ENCODE results near the gene ENC1. TPM values are rescaled to one million over a fixed set of nuclear protein-coding genes. Genes with fewer than 3 reads are reported as not detected.

ENC1 gene
- total RNA-seq, 6 donors from 2014 or later: 9.5 to 34.1 (median 18.0) TPM

GRCh38 chr5:74605759-74606158 lies 34.8 kb downstream of the ENC1 start:
- no peak overlapping the region for H3K4me3 ChIP-seq
- ATAC-seq (ENCODE audit: low FRiP score in 2 of 2): no peak
- no peaks in the 10 kb centered on the region for H3K9me3 ChIP-seq
- 90% methylated on average over 4 of the region's 4 CpGs for WGBS, 2 donors
- no peaks in the 10 kb centered on the region for H3K27me3 ChIP-seq
- H3K4me1 ChIP-seq: no peaks in the 10 kb centered on the region
- no peaks in the 10 kb centered on the region for H3K36me3 ChIP-seq
- H3K27ac ChIP-seq: no peak overlapping the region
- TF ChIP-seq EP300 (IDR thresholded peaks at IDR 0.05) (no peak), POLR2A (IDR thresholded peaks at IDR 0.05) (no peak)
- no peak for DNase-seq

GRCh38 chr5:74603376-74603775 lies 37.2 kb downstream of the ENC1 start:
- DNase-seq (no peak), ATAC-seq (ENCODE audit: low FRiP score in 2 of 2) (no peak)
- Histone ChIP-seq H3K4me1 (peaks cover 0 to 4% (median 0%) of the 10 kb centered on the region in 4 donors), H3K4me3 (no peak overlapping the region), H3K36me3 (no peaks in the 10 kb centered on the region), H3K9me3 (no peaks in the 10 kb centered on the region), H3K27ac (no peak overlapping the region), H3K27me3 (no peaks in the 10 kb centered on the region)
- TF ChIP-seq EP300 (IDR thresholded peaks at IDR 0.05) (no peak), POLR2A (IDR thresholded peaks at IDR 0.05) (no peak)
- 54 to 64% methylated on average over 1 of the region's 1 CpG for WGBS, 2 donors

GRCh38 chr5:74599148-74599547 lies 41.4 kb downstream of the ENC1 start:
- peaks cover 0 to 8% (median 2%) of the 10 kb centered on the region in 4 donors for H3K4me1 ChIP-seq
- no peak overlapping the region for H3K27ac ChIP-seq
- TF ChIP-seq CTCF (IDR thresholded peaks at IDR 0.05) (no peak), POLR2AphosphoS5 (IDR thresholded peaks at IDR 0.05) (no peak), POLR2A (IDR thresholded peaks at IDR 0.05) (no peak), EP300 (IDR thresholded peaks at IDR 0.05) (no peak)
- no peak overlapping the region for H3K4me3 ChIP-seq
- no peaks in the 10 kb centered on the region for H3K27me3 ChIP-seq
- WGBS, 2 donors: 50 to 79% methylated on average over 2 of the region's 2 CpGs
- no peaks in the 10 kb centered on the region for H3K9me3 ChIP-seq
- no peaks in the 10 kb centered on the region for H3K36me3 ChIP-seq
- DNase-seq: no peak
- ATAC-seq (ENCODE audit: low FRiP score in 2 of 2): peak in 1 of 2 donors; percentile 55

GRCh38 chr5:74598731-74599130 lies 41.8 kb downstream of the ENC1 start:
- peaks cover 0 to 8% (median 2%) of the 10 kb centered on the region in 4 donors for H3K4me1 ChIP-seq
- no peak overlapping the region for H3K27ac ChIP-seq
- no peak for TF ChIP-seq EP300 (IDR thresholded peaks at IDR 0.05)
- TF ChIP-seq POLR2A (IDR thresholded peaks at IDR 0.05): no peak
- no peak for TF ChIP-seq CTCF (IDR thresholded peaks at IDR 0.05)
- no peaks in the 10 kb centered on the region for H3K27me3 ChIP-seq
- DNase-seq (no peak), ATAC-seq (ENCODE audit: low FRiP score in 2 of 2) (no peak)
- H3K9me3 ChIP-seq: no peaks in the 10 kb centered on the region
- H3K4me3 ChIP-seq: no peak overlapping the region
- WGBS, 2 donors: 54 to 65% methylated on average over 2 of the region's 2 CpGs
- no peaks in the 10 kb centered on the region for H3K36me3 ChIP-seq

- no peak for TF ChIP-seq POLR2A (IDR thresholded peaks at IDR 0.05)
- TF ChIP-seq EP300 (IDR thresholded peaks at IDR 0.05): no peak
- no peak for TF ChIP-seq CTCF (IDR thresholded peaks at IDR 0.05)
- TF ChIP-seq POLR2AphosphoS5 (IDR thresholded peaks at IDR 0.05): no peak
- 91% methylated on average over 6 of the region's 6 CpGs for WGBS, 2 donors
- Histone ChIP-seq H3K27ac (no peak overlapping the region), H3K9me3 (no peaks in the 10 kb centered on the region), H3K4me3 (no peak overlapping the region), H3K4me1 (peaks cover 0 to 8% (median 2%) of the 10 kb centered on the region in 4 donors), H3K36me3 (no peaks in the 10 kb centered on the region), H3K27me3 (no peaks in the 10 kb centered on the region)
- ATAC-seq (ENCODE audit: low FRiP score in 2 of 2) (no peak), DNase-seq (no peak)
Observed at GRCh38 chr5:74596927-74597326, 43.6 kb downstream of the ENC1 start.

- Histone ChIP-seq H3K36me3 (no peaks in the 10 kb centered on the region), H3K27ac (peak overlapping the region in 1 of 4 donors; percentile 32)
- DNase-seq: no peak
Observed at GRCh38 chr5:74595143-74595925, 45.2 kb downstream of the ENC1 start.

More at GRCh38 chr5:74595143-74595925, 45.2 kb downstream of the ENC1 start:
- Histone ChIP-seq H3K9me3 (no peaks in the 10 kb centered on the region), H3K27me3 (no peaks in the 10 kb centered on the region), H3K4me1 (peaks cover 0 to 8% (median 2%) of the 10 kb centered on the region in 4 donors), H3K4me3 (no peak overlapping the region)
- 52 to 59% methylated on average over 4 of the region's 4 CpGs for WGBS, 2 donors
- TF ChIP-seq EP300 (IDR thresholded peaks at IDR 0.05): no peak
- no peak for TF ChIP-seq POLR2AphosphoS5 (IDR thresholded peaks at IDR 0.05)
- no peak for TF ChIP-seq CTCF (IDR thresholded peaks at IDR 0.05)
- TF ChIP-seq POLR2A (IDR thresholded peaks at IDR 0.05): no peak
- no peak for ATAC-seq (ENCODE audit: low FRiP score in 2 of 2)
